Activated CD4-positive, alpha-beta T cell treated with anti-CD3 and anti-CD28 coated beads, Interleukin-2, Interleukin-4, amounts not matched to agents 100 ng/mL and 50 ng/mL, durations not matched to agents 16 hours and 8 hours (primary cell): ENCODE measurements around the gene PACS2.

Source experiments
- DNase-seq: peaks from one replicate; pipeline ENCODE4 v3.0.0-alpha.2; 2020; ENCODE audit warnings: low spot score

PACS2 gene

DNA sequence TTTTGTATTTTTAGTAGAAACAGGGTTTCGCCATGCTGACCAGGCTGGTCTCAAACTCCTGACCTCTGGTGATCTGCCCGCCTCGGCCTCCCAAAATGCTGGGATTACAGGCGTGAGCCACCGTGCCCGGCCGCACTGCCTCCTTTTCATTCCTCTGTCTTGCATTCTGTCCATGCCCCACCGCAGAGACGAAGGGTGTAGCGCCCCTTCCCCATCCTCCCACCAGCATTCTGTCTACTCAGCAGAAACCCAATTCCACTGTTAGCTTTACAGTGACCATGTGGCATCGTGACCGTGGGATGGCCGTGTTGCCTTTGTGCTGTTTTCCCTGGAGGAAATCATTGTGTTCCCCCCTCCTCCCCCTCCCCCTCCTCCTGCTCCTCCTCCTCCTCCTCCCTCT lies 94.0 kb downstream of the PACS2 start:
- DNase-seq = no peak

DNA sequence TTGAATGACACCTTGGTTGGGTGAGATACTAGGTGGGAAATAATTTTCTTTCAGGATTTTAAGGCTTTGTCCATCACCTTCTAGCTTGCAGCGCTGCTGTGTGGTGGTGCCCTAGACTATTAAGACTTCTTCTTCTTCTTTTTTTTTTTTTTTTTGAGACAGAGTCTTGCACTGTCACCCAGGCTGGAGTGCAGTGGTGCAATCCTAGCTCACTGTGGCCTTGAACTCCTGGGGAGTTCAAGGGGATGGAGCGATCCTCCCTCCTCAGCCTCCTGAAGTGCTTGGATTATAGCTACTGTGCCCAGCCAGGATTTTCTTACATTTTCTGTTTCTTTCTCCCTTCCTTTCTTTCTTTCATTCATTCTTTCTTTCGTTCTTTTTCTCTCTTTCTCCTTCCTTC lies 94.8 kb downstream of the PACS2 start:
- no peak for DNase-seq

DNA sequence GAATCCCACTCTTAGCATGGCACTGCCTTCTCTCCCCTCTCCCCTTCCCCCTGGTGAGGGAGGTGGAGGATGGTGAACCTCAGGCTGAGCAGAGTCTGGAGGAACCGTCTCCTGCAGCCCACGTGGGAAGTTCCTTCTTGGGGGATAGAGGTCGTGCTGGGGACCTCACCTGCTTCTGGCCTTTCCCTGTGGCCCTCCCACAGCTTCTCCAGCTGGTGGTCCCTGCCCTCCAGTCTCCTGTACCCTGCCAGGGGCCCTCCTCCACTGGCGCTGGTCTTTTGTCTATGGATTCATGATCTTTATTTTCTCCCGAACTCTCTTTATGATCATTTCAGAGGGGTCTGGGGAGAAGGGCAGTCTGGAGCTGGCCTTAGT lies 96.1 kb downstream of the PACS2 start:
- DNase-seq = no peak

DNA sequence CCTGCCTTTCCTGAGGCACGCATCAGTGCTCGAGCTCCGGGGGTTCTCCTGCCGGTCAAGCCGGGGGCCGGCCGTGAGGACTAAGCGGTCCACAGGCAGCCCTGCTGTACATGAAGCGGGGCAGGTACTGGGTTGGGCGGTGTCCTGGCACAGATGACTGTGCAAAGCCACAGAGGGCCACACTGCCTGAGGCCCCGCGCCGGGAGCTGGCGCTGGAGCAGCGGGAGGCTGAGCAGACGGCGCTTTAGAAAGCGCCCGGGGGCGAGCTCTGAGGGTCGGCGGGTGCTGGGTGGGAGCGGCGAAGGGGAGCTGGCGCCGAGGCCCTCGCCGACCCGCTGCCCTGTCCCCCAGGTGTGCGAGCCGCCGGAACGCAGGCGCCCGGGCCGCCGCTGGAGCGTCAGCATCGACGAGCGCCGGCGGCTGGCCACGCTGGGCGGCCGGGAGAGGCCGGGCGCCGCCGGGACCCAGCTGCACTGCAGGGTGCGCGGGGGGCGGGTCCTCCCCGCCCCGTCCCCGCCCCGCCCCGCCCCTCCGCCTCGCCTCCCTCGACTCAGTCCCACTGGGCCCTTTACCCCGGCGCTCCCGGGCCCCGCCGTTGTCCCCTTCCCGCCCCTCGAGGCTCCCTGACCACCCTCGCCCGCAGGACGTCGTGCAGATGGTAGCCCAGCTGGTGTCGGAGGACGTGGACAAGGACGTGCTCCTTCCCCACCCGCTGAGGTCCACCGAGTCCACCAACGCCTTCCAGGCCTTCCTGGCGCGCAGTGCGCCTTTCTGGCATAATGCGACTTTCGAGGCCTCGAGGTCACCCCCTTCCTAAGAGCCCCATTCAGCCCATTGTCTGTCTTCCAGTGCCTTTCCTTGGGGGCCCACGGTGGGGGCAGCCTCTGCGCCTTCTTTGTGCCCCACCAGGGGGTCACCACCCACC lies 96.7 kb downstream of the PACS2 start:
- DNase-seq = no peak

DNA sequence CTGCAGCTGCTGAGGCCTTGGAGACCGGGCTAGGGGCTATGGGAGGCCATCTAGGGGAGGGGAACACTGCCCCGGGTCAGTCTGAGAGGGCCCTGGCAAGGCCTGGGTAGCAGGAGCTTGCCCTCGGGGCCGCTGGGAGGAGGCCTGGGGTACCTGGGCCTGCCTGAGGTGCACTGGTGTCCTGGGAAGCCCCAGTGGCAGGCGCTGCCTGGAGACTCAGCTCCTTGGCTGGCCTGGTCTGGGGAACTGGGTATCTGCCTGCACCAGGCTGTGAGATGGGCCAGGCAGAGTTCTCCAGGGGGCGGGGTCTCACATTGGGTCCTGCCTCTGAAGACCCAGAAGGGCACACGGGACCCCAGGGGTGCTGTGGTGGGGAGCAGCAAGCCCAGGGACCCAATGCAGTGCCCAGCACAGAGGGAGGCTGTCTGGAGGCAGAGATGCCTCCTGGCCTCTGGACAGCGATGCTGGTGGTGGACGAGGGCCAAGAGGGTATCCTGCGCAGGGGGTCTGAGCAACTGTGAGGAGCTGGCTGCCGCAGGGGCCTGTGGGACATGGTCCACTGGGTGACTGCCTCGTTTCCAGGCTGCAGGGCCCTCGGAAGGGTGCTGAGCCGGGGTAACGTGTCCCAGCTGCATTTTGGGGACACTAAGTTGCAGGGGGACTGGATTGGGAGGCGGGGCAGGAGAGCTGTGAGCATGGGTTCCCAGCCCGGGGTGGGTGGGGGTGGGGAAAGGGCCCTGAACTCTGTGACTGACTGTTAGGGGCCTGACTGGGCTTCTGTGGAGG lies 97.6 kb downstream of the PACS2 start:
- no peak for DNase-seq

DNA sequence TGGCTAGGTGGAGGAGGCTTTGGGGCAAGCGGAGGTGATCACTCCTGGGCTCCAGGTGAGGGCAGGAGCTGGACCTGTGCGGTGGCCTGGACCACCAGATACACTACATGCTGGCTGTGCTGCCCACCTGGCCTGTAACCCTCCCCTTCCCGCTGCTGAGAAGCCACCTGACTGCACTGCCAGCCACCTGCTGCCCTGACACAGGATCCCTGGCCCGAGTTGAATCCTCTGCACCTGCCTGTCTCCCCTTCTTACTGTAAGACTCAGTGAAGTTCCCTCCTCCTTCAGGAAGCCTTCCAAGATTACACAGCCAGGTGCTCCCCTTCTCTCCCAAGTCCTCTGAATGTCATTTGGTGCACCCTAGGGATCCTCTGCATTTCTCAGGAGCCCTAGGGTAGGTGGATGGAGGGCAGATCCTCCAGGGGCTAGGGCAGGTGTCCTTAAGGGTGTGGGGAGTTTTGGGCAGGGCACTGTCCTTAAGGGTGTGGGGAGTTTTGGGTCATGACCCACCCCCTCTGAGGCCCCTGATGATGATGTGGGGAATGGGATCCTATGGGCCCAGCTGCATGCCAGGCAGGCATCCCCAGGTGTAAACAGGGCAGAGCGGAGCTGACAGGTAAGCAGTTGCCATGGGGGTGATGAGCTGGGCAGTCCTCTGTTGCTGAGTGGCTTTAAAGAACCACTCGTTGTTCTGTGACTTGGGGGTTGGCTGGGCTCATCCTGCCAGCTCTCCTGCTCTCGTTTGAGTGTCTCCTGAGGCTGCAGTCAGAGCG lies 98.4 kb downstream of the PACS2 start:
- DNase-seq = no peak

DNA sequence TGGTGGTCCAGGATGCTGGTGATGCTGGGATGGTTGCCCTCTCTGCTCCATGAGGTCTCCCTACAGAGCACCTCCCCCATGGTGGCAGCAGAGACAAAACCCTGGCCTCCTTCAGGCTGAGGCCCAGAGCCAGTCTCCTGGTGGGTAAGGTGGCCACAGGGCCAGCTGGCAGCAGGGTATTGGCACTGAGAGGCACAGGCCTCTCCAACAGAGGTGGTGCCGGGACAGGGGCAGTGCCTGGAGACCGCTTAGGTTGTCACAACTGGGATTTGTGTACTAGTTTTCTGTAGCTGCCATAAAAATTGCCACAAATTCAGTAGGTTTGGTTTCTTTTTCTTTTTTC lies 99.0 kb downstream of the PACS2 start:
- DNase-seq = no peak

DNA sequence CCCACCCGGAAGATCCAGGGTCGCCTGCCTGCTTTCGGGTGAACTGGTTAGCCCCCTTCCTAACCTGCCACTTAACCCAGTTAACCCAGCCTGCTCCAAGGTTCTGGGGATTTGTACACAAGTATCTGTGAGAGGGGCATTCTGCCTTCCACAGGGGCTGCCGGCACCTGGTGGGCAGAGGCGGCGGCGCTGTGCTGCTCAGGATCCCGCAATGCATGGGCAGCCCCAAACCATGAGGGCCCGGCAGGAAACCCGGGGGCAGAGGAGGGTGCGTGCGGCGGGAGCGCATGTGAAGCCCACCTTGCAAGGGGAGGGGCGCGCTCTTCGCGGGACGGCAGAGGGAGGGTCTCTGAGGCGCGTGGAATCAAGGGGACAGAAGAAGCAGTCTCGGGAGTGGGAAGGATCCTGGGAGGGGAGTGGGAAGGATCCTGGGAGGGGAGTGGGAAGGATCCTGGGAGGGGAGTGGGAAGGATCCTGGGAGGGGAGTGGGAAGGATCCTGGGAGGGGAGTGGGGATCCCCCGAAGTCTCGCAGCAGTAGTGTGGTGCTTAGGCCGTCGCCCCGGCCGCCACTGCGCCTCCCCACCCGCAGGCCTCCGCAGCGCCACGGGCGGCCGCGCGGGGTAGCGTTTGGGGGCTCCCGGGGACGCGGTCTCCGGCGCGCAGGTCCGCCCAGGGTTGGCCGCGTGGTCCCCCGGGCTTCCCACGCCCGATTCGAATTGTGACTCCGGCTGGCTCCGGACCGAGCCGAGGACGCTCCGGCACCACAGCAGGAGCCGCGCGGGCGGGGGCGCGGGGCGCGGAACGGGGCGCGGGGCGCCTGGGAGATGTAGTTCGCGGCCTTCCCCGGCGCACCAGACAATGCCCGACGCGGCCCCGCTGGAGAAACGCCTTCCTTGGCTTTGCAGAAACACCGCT lies 100.2 kb downstream of the PACS2 start:
- peak; percentile 55 for DNase-seq

DNA sequence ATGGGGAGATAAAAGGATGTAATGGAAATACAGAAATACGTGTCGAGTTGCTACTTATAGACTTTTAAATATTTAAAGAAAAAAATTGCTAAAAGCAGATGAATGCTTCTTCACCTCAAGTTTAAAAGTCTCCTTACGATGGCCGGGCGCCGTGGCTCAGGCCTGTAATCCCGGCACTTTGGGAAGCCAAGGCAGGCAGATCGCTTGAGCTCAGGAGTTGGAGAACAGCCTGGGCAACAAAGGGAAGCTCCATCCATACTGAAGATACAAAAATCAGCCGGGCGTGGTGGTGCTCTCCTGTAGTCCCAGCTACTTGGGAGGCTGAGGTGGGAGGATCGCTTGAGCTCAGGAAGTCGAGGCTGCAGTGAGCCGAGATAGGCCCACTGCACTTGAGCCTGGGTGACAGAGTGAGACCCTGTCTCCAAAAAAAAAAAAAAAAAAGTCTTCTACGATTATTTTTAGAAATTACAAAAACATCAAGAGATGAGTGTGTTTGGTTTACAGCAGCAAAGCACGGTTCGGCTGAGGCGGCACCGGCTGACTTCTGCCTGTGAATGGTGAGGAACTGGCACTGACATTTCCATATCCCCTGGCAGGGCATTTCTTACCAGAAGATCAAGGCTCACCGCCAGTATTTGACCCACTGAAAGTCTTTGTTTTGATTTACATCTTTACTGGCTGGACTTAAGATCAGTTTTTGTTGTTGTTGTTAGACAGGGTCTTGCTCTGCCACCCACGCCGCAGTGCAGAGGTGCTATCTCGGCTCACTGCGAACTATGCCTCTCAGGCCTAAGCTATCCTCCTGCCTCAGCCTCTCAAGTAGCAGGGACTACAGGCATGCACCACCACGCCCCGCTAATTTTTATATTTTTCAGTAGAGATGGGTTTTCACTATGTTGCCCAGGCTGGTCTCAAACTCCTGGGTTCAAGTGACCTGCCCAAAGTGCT lies 101.2 kb downstream of the PACS2 start:
- DNase-seq = no peak

DNA sequence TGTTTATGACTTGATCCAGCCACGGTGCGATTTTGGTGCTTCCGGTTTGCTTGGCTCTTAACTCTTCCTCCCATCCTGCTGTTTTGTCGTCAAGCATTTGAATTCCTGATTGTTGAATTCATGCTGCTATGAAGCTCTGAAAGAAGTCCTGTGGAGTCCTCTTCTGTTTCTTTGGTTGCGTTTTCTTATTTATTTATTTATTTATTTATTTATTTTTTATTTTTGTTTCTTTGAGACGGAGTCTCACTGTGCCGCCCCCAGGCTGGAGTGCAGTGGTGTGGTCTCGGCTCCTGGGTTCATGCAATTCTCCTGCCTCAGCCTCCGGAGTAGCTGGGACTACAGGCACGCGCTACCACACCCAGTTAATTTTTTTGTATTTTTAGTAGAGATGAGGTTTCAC lies 102.1 kb downstream of the PACS2 start:
- no peak for DNase-seq

DNA sequence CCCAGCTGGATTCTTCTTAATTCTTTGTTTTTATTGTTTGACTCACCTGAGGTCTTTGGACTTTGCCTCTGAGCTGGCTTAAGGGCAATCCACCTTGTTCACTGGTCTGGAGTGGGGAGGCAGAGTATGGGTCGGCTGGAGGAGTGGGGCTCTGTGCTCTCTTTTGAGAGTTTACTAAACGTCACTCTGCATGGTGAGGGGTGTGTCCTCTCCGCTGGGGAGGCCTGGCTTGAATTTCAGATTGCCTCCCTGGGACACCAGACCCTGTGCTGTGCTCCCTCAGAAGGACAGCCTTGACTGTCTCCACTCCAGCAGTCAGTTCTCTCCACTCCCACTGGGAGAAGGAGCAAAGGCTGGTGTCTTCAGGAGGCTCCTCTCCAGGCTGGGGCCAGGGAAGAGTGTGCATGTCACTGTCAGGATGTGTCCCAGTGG lies 103.2 kb downstream of the PACS2 start:
- DNase-seq = no peak

DNA sequence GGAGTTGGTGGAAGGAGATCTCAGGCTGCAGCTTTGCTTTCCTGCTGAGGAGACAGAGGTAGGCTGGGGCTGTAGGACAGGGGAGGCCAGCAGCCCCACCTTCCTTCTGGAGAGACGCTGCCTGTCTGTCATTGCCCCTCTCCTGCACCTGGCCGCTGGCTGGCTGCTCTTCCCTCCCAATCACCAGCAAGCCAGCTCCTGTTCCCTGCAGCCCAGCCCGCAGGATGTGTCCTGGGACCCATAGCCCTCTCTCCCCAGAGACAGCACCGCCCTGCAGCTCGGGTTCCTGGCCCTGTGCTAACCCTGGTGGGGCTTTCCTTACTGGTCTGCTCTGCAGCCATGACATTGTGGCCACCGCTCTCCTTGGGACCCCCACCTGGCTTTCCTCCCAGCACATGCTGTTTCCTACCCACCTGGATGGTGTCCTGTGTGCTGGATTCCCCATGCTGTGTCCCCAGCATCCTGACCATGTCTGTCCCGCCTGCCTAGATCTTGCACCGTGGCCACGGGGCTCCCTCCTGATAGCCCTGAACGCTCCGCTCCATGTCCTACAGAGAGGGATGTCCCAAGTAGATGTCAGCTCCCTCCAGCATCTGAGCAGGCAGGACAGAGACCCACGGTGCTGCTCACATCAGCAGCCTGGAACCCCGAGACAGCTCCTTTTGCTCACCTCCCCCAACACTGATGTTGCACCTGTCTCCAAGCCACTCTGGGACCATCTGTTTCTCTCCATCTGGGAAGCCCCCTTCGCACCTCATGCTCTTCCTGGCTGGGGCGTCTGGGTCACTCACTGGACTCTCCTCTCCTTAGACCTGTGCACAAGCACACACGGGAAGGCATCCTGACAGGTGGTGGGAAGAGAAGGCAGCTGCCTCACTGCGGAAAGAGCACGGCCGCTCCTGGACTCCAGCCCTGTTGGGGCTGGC lies 104.0 kb downstream of the PACS2 start:
- no peak for DNase-seq

DNA sequence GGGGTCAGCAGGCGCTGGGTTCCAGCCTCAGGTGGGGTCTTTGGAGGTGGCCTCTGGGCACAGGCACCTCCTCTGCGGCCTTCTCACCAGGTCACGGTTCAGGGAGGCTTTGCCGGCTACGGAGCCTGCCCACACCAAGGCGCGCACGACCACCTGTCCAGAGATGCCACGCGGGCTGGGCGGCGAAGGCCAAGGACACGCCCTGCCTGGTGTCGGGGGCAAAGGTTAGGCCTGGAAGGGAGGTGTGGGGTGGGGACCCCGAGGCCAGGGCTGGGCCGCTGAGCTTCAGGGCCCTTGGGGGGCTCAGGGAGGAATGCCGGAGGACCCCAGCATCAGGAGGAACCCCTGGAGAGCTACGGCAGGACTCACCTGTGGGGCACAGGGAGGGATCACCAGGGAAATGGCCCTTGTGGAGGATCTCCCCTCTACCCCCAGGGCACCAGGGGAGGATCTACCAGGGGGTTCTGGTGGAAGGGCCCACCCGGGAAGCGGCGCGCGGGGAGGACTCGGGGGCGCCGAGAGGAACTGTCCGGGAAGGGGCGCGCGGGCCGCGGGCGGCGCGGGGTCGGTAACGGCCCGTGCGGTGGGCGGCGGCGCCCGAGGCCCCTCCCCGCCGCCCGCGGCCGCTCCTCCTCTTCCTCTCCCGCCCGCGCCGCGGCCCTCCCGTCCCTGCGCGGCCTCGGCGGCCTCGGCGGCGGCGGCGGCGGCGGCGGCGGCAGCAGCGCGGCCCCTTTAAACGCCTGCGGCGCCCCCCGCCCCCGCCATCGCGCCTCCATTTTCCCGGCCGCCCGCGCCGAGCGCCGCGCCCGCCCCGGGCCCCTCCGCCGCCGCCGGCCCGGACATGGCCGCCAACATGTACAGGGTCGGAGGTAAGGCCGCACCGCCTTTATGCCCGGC lies 104.9 kb downstream of the PACS2 start, which contains the start of gene MTA1:
TSS of gene MTA1 (plus strand) at position 633 of the 897 bp plus-strand sequence. CDS start at position 842, 209 bp downstream.
- DNase-seq = peak; percentile 19

DNA sequence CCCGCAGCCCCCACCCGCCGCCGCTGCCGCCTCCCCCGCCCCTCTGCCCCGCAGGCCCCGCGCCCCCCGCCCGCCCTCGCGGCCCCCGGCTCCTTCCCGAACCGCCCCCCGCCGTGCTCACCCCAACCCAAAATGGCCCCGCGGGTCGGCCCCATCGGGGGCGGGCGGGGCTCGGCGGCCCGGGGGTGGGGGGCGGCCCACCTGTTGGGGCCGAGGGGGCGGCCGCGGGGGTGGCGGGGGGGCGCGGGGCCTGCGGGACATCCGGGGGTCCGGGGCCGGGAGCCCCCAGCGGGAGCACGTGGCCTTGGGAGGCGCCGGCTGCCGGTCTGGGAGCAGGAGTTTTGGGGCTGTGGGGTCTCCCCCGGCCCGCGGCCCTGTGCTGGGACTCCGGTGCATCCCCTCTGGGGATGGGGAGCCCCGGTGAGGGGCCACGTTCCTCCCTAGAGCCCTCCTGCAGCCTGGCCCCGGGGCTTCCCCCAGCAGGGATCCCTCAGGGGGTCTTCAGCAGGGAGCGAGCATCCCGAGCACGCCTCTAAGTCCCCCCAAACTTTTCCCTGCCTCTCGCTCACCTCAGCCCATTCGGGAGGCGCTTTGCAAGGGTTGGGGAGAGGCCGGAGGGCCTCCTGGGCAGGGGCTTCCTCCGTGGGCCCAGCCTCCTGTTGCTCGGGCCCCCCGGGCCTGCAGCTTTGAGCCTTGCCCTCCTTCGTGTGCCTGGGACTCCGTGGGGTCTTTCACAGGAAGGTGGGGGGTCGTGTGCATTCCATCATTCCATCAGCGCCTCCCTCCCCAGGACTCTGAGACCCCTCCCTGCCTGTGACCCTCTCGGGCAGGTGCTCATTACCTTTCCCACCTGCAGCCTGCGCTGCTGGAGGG lies 105.8 kb downstream of the PACS2 start:
- no peak for DNase-seq

DNA sequence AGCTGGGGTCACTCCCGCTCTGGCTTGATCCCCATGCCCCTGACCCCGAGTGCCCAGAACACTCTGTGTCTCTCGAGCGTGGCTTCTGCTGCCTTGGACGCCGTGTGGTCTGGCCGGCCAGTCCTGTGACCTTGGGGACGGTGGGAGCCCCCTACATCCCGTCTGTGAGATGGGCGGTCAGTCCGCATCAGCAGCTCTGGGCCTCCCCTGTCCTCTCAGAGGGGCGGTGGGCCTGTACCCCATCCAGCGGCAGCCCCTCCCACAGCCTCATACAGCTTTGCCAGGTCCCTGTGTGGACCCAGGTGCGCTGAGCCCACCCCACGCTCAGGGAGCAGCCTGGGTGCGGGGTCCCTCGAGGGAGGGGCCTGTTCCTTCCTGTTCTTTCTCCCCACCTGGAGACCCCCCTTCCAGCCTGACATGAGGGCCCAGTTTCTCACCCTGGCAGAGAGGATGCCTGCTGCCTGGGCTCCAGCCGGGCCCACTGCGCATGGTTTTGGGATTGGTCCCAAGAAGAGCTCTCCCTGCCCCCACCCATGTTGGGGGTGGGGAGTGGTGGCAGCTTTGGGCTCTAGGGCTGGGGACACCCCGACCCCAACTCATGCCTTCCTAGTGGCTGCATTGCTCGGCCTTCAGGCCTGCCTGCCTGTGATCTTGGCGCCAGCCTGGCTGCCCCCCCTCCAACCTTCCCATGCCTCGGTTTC lies 106.6 kb downstream of the PACS2 start:
- DNase-seq = no peak
